GM18861 (cell line): ENCODE data around the gene GOLGA8F.
"Not testable (repeated sequence)": the region's sequence is repeated elsewhere in the genome, so short reads cannot be mapped to it uniquely, and the experiment has no call there.

Source experiments
- ATAC-seq: cut with Tn5 transposase; IDR thresholded peaks from one replicate; pipeline ENCODE4 v1.9.1; 2021; ENCODE audit not compliant: unreplicated experiment

The GOLGA8F gene, protein sequence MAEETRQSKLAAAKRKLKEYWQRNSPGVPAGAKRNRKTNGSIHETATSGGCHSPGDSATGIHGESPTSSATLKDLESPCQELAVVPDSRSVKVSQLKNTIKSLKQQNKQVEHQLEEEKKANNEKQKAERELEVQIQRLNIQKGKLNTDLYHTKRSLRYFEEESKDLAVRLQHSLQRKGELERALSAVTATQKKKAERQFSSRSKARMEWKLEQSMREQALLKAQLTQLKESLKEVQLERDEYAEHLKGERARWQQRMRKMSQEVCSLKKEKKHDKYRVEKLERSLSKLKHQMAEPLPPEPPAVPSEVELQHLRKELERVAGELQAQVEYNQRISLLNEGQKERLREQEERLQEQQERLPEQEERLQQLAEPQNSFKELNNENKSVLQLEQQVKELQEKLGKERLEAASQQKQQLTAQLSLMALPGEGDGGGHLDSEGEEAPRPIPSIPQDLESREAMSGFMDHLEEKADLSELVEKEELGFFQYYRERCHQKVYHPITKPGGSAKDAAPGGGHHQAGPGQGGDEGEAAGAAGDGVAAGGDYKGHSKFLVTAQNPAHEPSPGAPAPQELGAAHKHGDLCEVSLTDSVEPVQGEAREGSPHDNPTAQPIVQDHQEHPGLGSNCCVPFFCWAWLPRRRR

DNA sequence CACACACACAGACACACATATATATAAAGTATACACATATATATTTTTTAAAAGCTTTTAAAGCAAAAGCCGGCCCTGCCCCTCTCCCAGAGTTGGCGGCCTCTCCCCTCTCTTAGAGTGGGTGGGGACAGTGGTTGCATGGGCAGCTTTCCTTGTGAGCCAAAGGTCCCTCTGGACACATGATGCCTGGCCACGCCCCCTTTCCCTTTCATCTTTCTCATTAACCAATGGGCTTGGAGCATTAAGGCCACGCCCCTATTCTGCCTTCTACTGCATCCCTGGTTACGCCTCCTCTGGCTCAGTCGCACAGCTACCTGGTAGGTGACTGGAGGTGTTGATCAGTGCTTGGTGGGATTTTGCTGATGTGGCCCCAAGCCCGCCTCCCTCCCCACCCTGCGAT lies at the start of gene GOLGA8F:
GOLGA8F (plus strand) TSS at position 301 of the 400 bp plus-strand sequence; CDS start at position 399, 98 bp downstream.
- ATAC-seq = not testable (repeated sequence)

DNA sequence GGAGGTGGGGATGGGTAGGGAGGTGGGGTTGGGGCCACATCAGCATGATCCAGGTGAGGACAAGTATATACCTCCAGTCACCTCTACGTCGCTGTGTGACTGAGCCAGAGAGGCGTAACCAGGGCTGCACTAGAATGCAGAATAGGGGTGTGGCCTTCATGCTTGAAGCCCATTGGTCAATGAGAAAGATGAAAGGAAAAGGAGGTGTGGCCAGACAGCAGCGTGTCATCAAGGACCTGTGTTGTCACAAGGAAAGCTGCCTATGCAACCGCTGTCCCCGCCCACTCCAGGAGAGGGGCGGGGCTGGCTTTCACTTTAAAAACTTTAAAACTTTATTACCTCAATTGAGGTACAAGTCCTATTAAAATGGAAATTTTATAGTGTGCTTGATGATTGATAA lies 20.5 kb upstream of the GOLGA8F start, which contains the start of gene GOLGA6L24:
GOLGA6L24 (minus strand) TSS at position 101 of the 400 bp plus-strand sequence; CDS start at position 40, 61 bp downstream.
- not testable (repeated sequence) for ATAC-seq

DNA sequence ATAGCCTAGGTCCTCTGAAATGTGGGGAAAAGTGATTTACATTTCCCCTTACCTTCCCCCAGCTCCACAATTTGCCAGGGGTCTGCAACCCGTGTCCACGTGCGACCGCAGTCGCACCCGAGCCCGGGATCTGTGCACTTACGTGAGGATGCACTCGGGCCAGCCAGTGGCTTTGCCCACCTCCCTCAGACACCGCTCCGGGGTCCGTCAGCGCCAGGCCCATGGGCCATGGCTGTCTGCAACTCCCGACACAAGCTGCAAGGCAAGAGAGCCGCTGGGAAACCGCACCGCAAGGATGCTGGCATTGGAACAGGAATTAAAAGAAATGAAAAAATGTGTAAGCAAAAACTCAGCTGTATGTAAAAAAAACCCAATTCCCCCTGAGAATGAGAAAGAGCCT lies 13.0 kb upstream of the GOLGA8F start:
- ATAC-seq = not testable (repeated sequence)

DNA sequence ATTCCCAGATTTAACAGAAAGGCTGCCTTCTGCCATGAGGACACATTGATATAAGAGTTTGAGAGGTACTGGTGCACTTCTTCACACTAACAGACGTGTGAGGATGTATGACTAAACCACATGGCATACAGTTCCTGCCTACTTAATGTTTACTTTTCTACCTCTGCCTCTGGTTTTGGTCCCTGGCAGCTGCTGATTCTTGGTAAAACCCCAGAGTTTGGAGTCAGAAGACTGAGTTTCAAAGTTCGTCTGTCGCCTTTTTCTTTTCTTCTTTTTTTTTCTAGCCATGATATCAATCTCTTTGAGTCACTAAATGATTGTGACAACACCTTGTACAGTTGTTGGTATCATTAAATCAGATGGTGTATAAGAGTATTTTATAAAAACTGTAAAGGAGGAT lies 1.6 kb downstream of the GOLGA8F start:
- not testable (repeated sequence) for ATAC-seq

DNA sequence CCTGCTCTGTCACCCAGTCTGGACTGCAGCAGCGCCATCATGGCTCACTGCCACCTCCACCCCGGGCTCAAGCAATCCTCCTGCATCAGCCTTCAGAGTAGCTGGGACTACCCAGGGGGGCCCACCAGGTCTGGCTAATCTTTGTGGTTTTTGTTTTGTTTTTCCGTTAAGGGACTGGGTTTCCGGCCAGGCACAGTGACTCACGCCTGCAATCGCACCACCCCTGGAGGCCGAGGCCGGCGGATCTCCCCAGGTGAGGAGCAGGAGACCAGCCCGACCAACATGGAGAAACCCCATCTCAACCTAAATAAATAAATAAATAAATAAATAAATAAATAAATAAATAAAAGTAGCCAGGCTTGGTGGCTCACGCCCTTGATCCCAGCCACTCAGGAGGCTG lies 17.6 kb downstream of the GOLGA8F start:
- not testable (repeated sequence) for ATAC-seq

DNA sequence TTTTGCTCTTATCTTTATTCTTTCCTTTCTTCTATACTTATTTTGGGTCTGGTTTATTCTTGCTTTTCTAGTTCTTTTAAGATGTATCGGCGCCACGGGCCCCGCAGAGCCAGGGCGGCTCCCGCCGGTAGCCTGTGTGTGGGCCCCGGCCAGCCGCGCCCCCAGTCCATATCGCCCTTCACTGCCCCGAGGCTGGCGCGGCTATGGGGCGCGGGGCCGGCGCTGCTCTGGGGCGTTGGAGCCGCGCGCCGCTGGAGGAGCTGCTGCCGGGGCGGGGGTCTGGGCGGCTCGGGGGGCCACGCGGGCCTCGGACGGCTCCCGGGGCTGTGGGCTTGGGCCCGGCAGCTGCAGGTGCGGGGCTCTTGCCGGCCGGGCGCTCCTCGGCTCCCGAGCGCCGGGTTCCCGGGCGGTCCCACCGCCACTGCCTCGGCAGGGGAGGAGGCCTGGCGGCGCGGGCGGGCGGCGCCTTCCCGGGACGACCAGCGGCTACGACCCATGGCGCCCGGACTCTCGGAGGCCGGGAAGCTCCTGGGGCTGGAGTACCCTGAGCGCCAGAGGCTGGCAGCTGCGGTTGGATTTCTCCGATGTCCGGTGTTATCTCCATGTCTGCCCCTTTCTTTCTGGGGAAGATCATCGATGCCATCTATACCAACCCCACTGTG lies 24.4 kb downstream of the GOLGA8F start:
- ATAC-seq = not testable (repeated sequence)

DNA sequence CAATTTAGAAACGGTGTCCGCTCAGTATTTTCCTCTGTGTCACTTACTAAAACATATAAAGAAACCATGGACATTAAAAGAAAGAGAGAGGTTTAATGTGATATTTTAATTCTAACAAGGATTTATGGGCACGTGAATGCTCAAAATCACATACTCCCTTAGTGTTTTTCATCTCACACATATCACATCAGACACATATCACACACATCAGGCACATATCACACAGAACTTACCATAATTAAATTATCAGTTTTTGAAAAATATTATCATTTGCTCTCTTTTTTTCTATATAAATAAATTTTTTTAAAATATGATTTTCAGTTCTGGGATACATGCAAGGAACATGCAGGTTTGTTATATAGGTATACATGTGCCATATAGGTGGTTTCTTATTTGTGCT lies 42.0 kb downstream of the GOLGA8F start:
- ATAC-seq = not testable (repeated sequence)

DNA sequence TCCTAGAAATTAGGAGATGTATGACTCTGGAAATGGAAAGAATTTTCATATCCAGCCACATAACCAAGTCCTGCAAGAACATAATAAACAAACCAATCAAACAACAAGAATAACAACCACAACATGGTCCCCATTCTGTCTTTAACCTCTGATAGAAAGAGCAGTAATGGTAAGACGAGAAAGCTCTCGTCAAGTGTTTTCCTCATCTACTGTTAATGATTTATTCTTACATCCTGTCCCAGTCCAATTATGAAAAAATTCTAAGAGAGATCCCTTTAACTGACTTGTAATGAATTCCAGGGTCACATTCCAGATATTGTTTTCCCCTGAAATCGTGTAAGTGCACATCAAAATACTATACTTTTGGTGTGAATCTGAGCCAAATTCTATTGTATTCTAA lies 57.1 kb downstream of the GOLGA8F start:
- not testable (repeated sequence) for ATAC-seq
